SIG-M5 (cell line): ENCODE results near the gene AOX1.
"Not testable (repeated sequence)": the region's sequence is repeated elsewhere in the genome, so short reads cannot be mapped to it uniquely, and the experiment has no call there.

ENCODE experiments used
- DNase-seq: peaks from one replicate; lab custom pipeline; 2025; lab: John Stamatoyannopoulos, UW

AOX1 gene

DNA sequence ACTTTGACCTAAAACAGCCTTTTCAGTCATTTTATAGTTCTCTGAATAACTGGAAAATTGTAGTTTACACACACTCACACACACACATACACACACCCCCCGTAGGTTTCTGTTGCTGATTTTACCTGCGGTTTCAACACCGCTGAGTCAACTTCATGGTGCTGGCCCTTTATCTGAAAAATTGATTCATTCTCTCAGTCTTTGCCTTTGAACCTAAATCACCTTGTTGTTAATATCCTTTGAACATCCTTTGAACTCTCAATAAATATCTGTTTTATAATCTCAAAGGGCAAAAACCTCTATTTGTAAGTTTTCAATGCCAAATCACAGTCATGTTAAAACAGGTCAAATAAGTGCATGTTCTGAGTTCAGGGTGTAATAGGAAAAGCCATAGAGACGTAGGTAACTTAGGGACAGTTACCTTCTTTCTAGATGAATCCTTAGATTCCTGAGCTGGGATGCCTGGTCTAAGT is 116.9 kb downstream of the AOX1 start:
- no peak for DNase-seq

GRCh38 chr2:200703127-200703925 is 117.5 kb downstream of the AOX1 start:
- no peak for DNase-seq

DNA sequence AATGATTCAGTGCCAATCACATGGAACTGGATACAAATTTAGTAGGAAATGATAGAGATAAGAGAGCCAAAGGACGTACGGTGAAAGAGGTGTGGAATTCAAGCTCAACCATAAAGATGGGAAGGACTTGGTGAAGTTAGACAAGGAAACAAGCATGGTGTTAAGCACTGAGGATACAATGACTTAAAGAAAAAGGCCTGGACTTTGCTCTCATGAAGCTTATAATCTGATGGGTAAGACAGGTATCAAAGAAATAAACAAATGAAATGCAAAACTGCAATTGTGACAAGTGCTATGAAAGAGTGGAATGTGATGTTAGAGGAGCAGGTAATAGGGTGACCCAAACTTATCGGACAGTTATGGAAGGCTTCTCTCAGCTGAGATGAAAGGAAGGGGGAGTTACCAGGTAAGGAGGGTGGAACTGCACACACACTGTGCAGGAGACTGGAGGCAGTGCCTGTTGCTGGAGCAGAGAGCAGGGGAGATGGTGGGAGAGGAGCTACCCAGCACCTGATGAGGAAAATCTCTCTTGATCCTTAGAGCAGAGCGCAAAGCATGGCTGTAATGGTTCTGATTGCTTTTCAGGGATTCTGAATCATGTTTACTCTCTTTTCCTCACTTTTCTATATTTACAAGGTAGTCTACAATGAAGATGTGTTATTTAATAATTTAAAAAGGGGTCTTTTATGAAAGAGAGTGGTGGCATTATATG is 118.3 kb downstream of the AOX1 start:
- DNase-seq, result no peak

GRCh38 chr2:200705305-200706041 is 119.7 kb downstream of the AOX1 start:
- no peak for DNase-seq

GRCh38 chr2:200708943-200709342 is 123.1 kb downstream of the AOX1 start:
- DNase-seq, result no peak

DNA sequence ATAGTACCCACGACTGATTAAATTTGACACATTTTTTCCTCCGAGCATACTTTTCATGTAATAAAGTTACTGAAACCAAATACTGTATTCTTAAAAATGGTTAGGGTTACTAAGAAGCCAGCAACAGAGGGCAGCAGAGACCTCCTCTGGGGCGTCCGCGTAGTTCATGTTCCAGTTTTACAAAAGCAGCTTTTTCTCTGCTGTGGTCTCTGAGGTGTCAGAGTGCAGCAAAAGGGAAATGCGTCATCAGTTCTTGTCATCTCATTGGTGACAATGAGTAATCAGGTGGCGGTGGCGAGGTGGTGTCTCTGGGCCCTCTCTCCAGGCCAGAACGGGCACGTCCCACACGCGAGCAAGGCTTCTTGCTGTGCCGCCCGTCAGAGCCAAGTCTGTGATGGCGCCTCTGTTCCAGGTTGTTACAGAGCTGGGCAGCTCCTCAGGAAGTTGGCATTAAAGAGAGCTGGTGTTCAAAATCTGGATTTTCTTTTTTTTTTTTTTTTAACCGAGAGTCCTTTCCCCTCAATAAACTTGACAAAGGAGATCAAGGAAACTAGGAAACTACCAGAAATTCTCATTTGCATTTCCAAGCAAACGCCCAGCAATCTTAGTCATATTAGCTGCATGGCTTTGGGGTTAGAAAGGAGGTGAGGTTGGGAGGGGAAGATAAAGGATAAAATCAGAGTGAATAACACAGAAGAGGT is 127.3 kb downstream of the AOX1 start:
- DNase-seq, result peak; percentile 95

DNA sequence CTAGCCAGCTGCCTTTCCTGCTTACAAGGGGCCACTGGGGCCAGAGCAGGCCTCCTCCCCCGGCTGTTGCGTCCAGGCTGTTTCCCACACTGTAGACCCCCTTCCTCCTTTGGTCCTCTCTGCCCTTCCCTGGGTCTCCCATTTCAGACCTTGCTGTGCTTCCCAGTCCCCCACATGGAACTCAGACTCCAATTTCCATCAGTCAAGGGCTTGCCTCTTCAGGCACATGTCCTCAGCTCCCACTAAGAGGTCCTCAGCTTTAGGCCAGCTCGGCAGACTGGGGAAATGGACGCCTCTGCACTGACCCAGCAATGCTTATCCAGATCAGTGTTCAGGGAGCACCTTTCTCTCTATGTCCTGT is 127.9 kb downstream of the AOX1 start:
- no peak for DNase-seq

DNA sequence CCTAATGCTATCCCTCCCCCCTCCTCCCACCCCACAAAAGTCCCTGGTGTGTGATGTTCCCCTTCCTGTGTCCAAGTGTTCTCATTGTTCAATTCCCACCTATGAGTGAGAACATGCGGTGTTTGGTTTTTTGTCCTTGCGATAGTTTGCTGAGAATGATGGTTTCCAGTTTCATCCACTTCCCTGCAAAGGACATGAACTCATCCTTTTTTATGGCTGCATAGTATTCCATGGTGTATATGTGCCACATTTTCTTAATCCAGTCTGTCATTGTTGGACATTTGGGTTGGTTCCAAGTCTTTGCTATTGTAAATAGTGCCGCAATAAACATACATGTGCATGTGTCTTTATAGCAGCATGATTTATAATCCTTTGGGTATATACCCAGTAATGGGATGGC is 129.2 kb downstream of the AOX1 start:
- DNase-seq, result not testable (repeated sequence)

DNA sequence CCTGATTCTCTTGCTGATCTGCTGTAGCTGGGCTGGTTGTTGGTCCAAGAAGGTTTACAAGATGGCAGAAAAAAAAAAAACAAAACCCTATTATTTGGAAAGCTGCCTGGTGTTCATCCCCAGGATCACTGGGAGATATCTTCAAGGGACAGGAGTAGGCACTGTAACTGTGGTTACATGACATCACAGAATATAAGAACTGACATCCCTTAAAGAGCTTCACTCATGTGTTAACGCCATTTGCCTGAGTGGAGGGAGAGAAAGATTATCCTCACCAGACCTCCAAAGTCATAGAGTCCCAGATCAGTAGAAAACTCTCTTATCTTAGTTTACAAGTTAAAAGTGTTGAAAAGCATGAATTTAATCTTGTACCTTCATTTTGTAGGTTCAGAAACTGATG is 130.6 kb downstream of the AOX1 start:
- no peak for DNase-seq
